Purkinje cell (primary cell): ENCODE measurements around the gene EIF4A2. TPM values are rescaled to one million over a fixed set of nuclear protein-coding genes. Genes with fewer than 3 reads are reported as not detected.

Experiments used
- polyA plus RNA-seq: library from polyadenylated mRNA; unstranded; fragments of >200 nt; fragmentation: Nextera tagmentation; gene quantifications from 2 replicates; pipeline ENCODE4 v1.2.1, GENCODE V29; 2014

EIF4A2 gene
- 1,838 and 1,904 TPM in 2 replicates for polyA plus RNA-seq

DNA sequence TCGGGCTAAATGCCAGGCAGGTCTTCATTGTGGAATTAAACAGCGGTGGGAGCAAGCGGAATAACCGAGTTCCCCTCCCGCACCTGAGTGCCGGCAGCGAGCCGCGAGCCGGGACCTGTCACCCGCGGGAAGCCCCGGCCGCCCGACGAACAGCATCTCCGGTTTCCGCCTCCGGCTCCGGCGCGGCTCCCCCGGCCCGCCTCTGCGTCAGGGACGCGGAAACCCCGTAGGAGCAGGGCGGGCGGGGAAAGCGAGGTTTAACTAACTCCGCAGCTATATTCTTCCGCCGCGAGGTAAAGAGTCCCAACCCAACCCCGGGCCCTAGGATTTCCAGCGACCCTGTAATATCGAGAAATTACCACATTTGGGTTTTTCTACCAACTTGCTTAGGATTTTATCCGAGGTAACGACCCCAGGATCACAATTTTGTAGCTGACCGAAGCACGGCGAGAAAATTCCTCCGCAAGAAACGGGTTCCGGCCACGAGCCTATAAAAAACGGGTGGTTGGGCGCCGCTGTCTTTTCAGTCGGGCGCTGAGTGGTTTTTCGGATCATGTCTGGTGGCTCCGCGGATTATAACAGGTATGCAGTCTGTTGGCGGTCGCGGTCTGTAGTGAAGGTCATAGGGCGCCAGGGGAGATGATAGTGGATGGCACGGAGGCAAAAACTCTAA is at the start of gene EIF4A2:
TSS of gene EIF4A2 (plus strand) at position 520 of the 673 bp plus-strand sequence. CDS start at position 554, 34 bp downstream.

DNA sequence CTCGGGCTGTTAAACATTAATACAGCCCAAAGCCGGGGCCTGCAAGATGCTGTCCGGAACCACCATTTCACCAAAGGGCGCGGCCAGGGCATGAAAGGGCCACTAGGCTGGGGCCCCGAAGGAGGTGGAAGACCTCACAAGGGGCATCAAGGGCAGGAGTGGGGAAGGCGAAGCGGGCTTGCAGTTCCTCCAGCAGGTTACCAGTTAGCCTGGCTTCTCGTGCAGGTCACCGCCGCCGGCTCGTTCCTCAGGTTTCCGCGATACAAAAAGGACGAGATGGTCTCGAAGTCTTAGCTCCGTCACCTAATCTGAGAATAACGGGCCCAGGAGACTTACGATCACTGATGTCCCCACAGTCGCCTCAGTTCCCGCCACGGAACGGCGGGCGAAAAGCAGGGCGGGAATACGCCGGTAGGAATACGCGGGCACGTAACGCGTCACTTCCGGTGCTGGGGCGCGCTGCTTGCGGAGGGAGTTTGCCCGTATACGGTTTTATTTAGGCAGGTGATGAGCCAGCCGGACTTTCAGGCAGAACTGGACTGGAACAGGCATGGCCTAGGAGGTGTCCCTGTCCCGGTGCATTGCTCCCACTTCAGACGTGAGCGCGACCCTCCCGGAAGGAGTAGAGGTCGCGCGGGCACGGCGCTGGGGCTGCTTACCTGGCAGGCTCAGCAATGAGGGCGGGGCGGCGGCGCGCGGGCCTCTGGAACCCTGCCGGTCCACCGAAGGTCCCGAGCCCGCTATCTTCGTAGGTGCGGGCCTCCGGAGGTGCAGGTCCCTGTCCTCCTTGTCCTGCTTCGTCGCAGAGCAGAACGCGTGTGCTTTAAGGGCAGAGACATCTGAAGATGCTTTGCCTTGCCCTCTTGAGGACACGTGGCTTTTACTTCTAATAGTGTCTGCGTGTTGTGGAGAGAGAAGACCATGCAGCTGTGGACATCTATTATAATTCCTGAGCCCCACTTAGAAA is 23.0 kb downstream of the EIF4A2 start, which contains the start of gene RFC4:
TSS of gene RFC4 (minus strand) at position 394 of the 967 bp plus-strand sequence. CDS start 1,769 bp downstream, outside the sequence.

Other genes with a start within 250 kb of the EIF4A2 start
- 1.8 and 3.2 TPM in 2 replicates for gene CRYGS, start 239.2 kb upstream of the EIF4A2 start, polyA plus RNA-seq
- gene TBCCD1, start 216.2 kb upstream of the EIF4A2 start, polyA plus RNA-seq = 6.0 and 8.7 TPM in 2 replicates
- gene DNAJB11, start 212.9 kb upstream of the EIF4A2 start, polyA plus RNA-seq = 42.0 and 44.2 TPM in 2 replicates
- gene AHSG, start 170.5 kb upstream of the EIF4A2 start, polyA plus RNA-seq = not detected in 2 replicates
- not detected in 2 replicates for gene FETUB, start 143.2 kb upstream of the EIF4A2 start, polyA plus RNA-seq
- gene HRG, start 117.6 kb upstream of the EIF4A2 start, polyA plus RNA-seq = not detected in 2 replicates
- not detected in 2 replicates for gene KNG1, start 66.2 kb upstream of the EIF4A2 start, polyA plus RNA-seq
- gene RFC4, start 22.9 kb downstream of the EIF4A2 start, polyA plus RNA-seq = 17.5 and 18.9 TPM in 2 replicates
- not detected in 2 replicates for gene ADIPOQ, start 59.1 kb downstream of the EIF4A2 start, polyA plus RNA-seq
- 1.5 and 3.0 TPM in 2 replicates for gene ST6GAL1, start 146.9 kb downstream of the EIF4A2 start, polyA plus RNA-seq